GM18870 (cell line): Measurements from ENCODE around the gene RHBDD1.
A peak's percentile ranks its signal among the peaks of the same experiment; 100 is the strongest.
"Not testable (repeated sequence)": the region's sequence is repeated elsewhere in the genome, so short reads cannot be mapped to it uniquely, and the experiment has no call there.

ENCODE experiments used
- ATAC-seq: cut with Tn5 transposase; IDR thresholded peaks from one replicate; pipeline ENCODE4 v1.9.1; 2021; ENCODE audit warnings: moderate library complexity; ENCODE audit not compliant: unreplicated experiment

Gene RHBDD1

GRCh38 chr2:226839951-226840350, 4.1 kb downstream of the RHBDD1 start:
- ATAC-seq: no peak

- not testable (repeated sequence) for ATAC-seq
Measured at GRCh38 chr2:226843001-226843400, 7.1 kb downstream of the RHBDD1 start.

- ATAC-seq: peak; percentile 43
Measured at GRCh38 chr2:226845386-226846116, 9.7 kb downstream of the RHBDD1 start.

DNA sequence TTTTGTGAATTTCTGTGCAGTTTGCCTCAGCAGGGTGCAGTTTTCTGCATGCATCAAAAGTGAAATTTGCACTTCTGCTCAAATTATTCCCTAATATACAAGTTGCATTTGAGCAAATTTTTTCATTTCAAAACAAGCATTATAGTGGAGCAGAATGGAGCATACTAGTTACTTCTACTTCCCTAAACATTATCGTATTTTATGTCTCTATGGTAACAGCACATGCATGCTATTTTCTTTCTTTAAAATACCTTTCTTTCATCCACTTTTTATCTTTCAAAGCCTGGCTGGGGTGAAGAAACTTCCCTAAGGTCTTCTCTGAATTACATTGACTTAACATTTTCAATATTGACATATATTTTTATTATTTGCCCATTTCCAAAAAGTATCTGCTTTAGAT, 11.2 kb downstream of the RHBDD1 start:
- no peak for ATAC-seq

- no peak for ATAC-seq
Measured at GRCh38 chr2:226847511-226847910, 11.7 kb downstream of the RHBDD1 start.

GRCh38 chr2:226849349-226849748, 13.5 kb downstream of the RHBDD1 start:
- ATAC-seq: no peak

DNA sequence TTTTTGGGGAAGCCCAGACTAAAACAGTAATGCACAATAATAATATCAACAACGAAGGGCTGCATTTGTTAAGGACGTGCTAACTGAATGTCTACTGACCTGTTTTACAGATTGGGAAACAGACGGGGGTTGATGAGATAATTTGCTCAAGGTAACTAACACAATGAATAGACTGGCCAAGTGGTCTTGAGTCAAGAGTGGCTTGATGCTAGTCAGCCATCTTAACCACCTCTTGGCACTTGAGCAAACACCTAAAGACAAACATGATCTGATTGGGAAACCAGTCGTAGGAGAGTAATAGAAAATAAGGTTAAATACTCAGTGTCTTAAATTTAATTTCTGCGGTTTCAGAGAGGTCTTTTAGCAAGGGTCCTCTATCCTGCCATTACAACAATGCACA, 14.2 kb downstream of the RHBDD1 start:
- ATAC-seq: no peak

DNA sequence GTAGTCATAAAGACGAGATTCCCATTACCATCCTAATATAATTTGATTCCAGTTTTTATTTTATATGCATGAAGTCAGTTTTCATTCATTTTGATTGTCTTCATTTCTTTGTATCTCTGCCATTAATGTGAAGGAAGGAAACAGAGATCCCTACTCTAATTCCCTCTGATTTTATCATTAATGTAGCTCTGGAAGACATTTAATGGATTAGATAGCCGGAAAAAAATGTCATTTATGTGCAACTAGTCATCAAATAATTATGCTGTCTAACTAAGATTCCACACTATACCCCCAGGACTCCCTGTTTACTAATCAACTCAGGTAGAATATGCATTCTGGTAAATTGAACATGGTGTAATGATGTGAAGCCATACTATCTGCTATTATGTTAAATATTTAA, 19.9 kb downstream of the RHBDD1 start:
- no peak for ATAC-seq

DNA sequence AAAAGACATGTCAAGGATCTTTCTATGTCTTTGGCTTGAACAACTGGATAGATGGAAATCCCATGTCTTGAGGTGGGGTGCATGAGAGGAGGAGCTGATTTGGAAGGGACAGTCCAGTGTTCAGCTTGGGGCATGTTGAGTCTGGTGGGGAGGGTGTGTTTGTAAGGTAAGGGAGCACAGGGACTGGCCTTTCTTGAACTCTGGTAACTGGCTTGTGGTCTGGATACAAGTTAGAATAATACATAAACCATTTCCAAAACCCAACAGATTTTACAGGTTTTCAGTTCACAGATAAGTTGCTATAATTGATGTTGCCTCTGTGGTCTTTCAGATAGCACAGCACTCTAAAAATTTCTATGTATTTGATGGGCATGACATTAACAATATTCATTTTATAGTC, 24.2 kb downstream of the RHBDD1 start:
- no peak for ATAC-seq

GRCh38 chr2:226862623-226863022, 26.8 kb downstream of the RHBDD1 start:
- ATAC-seq: peak; percentile 75

GRCh38 chr2:226865273-226865672, 29.4 kb downstream of the RHBDD1 start:
- no peak for ATAC-seq

DNA sequence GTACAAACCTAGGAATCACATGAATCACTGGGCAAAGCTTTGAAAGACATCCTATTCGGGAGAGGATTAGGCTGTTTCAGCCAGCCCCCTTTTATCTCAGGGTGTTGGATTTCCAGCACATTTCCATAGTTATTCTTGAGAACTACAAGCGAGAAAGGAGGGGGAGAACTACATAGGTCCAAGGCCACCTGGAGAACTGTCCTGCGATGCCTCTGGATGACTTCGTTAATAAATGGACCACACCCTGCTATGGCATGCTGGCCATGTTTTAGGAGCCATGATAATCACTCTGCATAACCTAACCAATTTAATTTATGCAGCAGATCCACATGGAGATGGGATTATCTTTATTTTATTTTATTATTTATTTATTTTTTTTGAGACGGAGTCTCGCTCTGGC, 29.9 kb downstream of the RHBDD1 start:
- ATAC-seq: no peak

GRCh38 chr2:226868331-226869162, 32.7 kb downstream of the RHBDD1 start:
- no peak for ATAC-seq

DNA sequence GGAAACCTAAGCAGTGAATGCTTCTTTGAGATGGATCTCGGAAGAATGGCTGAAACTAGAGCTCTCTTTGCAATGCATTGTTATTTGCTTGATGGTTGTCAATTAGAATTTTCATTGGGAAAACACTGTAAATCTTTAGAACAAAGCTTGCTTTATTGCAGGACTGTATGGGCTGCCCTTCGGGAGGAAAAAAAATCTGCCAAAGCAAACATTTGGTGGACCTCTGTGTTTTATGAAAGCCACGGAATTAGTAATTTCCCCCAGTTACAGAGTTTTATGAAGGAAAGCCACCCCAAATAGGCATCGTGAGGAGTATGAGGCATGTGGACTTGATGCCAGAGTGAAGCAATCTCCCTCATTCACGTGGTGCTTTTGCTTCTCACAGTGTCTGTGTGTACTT, 33.5 kb downstream of the RHBDD1 start:
- no peak for ATAC-seq

- ATAC-seq: peak; percentile 66
Measured at GRCh38 chr2:226873051-226873620, 37.3 kb downstream of the RHBDD1 start.

DNA sequence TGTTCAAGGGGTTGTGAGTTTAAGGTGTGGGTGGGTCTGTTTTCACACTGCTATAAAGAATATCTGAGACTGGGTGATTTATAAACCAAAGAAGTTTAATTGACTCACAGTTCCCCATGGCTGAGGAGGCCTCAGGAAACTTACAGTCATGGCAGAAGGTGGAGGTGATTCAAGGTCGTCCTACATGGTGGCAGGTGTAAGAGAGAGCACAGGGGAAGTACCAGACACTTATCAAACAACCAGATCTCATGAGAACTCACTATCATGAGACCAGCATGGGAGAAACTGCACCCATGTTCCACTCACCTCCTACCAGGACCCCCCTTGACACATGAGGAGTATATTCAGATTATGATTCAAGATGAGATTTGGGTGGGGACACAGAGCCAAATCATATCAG, 38.0 kb downstream of the RHBDD1 start:
- ATAC-seq: no peak

DNA sequence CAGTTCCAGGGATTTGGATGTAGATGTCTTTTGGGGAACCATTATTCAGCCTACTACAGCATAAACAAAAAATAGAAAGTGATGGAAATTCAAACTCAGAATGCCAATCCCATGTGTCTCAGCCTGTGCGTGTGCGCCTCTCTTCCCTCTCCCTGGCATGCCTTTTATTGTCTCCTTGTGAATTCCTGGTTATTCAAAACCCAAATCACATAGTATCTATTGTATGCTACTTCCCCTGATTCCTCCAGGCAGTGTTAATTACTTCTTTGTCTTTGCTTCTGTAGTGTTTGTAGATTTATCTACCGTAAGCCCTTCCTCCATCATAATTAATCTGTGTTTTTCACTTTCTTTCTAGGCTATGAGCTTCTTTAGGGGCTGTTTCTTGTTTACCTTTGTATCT, 38.9 kb downstream of the RHBDD1 start:
- ATAC-seq: no peak

DNA sequence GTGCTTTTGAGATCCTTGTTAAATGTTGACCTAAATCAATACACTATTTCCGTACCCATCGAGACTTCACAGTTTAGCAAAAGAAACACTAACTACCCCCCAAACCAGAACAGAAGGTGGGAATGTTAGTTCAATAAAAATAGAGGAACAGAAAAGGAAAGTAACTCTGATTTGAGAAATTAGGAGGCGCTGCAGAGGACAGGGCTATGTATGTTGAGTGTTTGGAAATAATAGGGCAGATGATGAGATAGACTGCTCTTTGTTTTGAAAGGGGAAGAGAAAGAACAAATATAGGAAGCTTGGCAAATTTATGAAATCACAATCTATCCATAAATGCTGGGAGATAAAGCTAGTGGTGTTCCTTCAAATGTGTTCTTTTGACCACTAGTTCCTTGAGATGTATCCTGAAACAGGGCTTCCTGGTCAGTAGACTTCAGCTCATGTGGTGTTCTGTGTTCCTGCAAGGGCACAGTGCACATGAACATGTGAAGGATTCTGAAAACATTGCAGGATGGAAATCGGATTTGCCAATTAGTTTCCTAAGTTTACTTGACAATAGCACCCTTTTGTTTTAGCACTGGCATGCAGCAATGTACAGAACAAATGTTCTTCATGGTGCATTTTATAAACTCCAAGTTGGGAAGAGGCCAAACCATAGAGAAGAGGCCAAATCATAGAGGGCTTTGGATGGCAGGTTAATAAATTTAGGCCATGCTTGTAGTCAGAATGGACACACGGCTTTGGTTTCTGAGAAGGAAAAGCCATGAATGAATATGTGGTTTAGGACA, 39.8 kb downstream of the RHBDD1 start:
- no peak for ATAC-seq

DNA sequence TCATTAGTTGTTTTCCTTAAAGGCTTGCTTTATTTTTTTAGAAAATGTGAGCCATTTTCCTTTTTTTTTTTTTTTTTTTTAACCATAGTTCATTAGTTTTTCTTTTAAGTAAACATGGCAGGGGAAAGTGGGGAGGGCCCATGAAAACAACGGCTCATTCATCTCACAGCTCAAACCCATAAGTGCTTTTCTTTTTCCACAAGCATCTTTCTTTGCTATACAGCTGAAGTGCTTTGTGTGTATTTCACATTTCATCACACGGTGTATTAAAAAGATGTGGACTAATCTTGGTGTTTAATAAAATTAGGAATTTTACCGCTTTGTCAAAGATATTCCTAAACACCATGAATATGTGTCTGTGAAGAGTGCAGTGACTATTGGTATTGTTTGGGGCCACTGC, 41.6 kb downstream of the RHBDD1 start:
- ATAC-seq: no peak

DNA sequence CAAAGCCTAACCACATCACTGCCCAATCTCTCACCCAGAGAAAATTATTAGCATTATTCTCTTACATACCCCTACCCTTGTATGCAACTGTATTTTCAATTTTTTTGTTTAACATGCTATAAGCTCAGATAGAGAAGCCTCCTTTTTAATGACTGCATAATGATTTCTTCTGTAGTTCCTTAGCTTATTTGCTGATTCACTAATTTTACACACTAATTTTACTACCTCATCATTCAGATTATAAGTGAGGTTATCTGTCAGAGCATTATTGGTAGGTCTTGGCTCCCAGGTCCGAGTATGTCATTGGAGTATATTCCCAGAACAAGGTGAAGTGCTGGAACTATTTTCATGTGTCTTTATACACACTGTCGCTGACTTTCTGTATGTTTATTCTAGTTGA, 45.4 kb downstream of the RHBDD1 start:
- ATAC-seq: no peak

DNA sequence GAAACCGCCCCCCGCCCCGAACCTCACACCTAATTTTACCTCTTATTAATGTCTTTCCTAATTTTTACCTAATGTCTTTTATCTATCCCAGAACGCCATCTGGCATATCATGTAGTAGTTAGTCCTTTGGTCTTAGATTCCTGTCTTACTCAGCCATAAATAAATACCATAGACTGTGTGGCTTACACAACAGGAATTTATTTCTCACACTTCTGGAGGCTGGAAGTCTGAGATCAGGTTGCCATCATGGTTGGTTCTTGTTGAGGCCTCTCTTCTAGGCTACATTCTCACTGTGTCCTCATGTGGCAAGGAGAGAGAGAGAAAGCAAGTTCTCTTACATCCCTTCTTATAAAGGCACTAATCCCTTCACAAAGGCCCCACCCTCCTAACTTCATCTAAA, 46.8 kb downstream of the RHBDD1 start:
- ATAC-seq: no peak
